PC-9 (cell line): ENCODE results near the gene CADPS2. TPM values are rescaled to one million over a fixed set of nuclear protein-coding genes. Genes with fewer than 3 reads are reported as not detected.

Experiments
- Bru-seq: library from RNA; stranded (reverse); fragments of 400-500 nt; gene quantifications from one replicate; lab custom pipeline; 2021; lab: Mats Ljungman, UMichigan
- BruChase-seq, 2 experiments: library from RNA; stranded (reverse); fragments of 400-500 nt; gene quantifications; one replicate each; lab custom pipeline; 2021; lab: Mats Ljungman, UMichigan
- BruUV-seq: library from RNA; stranded (reverse); fragments of 400-500 nt; replicated peaks from 2 replicates; lab custom pipeline; 2021; lab: Mats Ljungman, UMichigan
- CTCF ChIA-PET: fragments of 300-600 bp; sonication (Branson Sonifier 250); formaldehyde crosslinking; loops from one replicate; lab custom pipeline; 2022; ENCODE audit warnings: antibody characterized with exemption; lab: Charles Lee
- POLR2A ChIA-PET: fragments of 300-600 bp; sonication (Branson Sonifier 250); formaldehyde crosslinking; loops from one replicate; lab custom pipeline; 2022; ENCODE audit warnings: antibody characterized with exemption; ENCODE audit not compliant: unreplicated experiment; lab: Charles Lee
- DNase-seq, 2 experiments: peaks; one replicate each; pipeline versions ENCODE4 v3.0.0 to v3.0.0-alpha.2; 2015 to 2022; ENCODE audit warnings: mixed read lengths in 1 of 2
- H2AFZ ChIP-seq: fragments of 200-600 bp; sonication (generic); 2 replicates; pipeline ENCODE4 v1.8.1; 2017; ENCODE audit warnings: antibody characterized with exemption
- H3F3A ChIP-seq: fragments of 200-600 bp; sonication (generic); 2 replicates; pipeline ENCODE4 v1.8.1; 2017; ENCODE audit warnings: antibody characterized with exemption, mild to moderate bottlenecking, low read depth; ENCODE audit not compliant: insufficient read depth
- H3K27ac ChIP-seq: fragments of 200-600 bp; sonication (generic); 2 replicates; pipeline ENCODE4 v1.6.1; 2016; ENCODE audit warnings: mixed run types
- H3K27me3 ChIP-seq: fragments of 200-600 bp; sonication (generic); 2 replicates; pipeline ENCODE4 v1.6.1; 2016; ENCODE audit warnings: low read depth, mixed run types; ENCODE audit not compliant: insufficient read depth
- H3K36me3 ChIP-seq: fragments of 200-600 bp; sonication (generic); 2 replicates; pipeline ENCODE4 v1.6.1; 2016; ENCODE audit warnings: low read depth, mixed run types
- H3K4me1 ChIP-seq: fragments of 200-600 bp; sonication (generic); replicated peaks from 2 replicates; pipeline ENCODE4 v1.6.1; 2016; ENCODE audit warnings: mixed run types; ENCODE audit not compliant: insufficient read depth
- H3K4me2 ChIP-seq: fragments of 200-600 bp; sonication (generic); 2 replicates; pipeline ENCODE4 v1.6.1; 2017; ENCODE audit warnings: mixed run types
- H3K4me3 ChIP-seq: fragments of 200-600 bp; sonication (generic); 2 replicates; pipeline ENCODE4 v1.6.1; 2016; ENCODE audit warnings: mixed run types
- H3K79me2 ChIP-seq: fragments of 200-600 bp; sonication (generic); 2 replicates; pipeline ENCODE4 v1.6.1; 2017; ENCODE audit warnings: low read depth, mixed run types
- H3K9me2 ChIP-seq: fragments of 200-600 bp; sonication (generic); 2 replicates; pipeline ENCODE4 v1.8.1; 2017; ENCODE audit warnings: mild to moderate bottlenecking; ENCODE audit not compliant: insufficient read depth
- H3K9me3 ChIP-seq: fragments of 200-600 bp; sonication (generic); 2 replicates; pipeline ENCODE4 v1.8.1; 2016; ENCODE audit warnings: low read depth; ENCODE audit not compliant: insufficient read depth
- H4K20me1 ChIP-seq: fragments of 200-600 bp; sonication (generic); 2 replicates; pipeline ENCODE4 v1.8.1; 2017; ENCODE audit not compliant: insufficient read depth
- CTCF ChIP-seq: fragments of 200-600 bp; sonication (generic); conservative IDR thresholded peaks from 2 replicates; pipeline ENCODE4 v1.6.1; 2017; ENCODE audit warnings: mixed run types, antibody characterized with exemption, mild to moderate bottlenecking, moderate library complexity
- EZH2 ChIP-seq: fragments of 200-600 bp; sonication (generic); IDR thresholded peaks from 2 replicates; pipeline ENCODE4 v1.8.0; 2017; ENCODE audit warnings: antibody characterized with exemption, low read depth
- intact Hi-C: fragments of 100-400 bp; cut with micrococcal nuclease; formaldehyde crosslinking; loops from one replicate; pipeline ENCODE4 v1.10.0; 2022; ENCODE audit not compliant: unreplicated experiment
- long read RNA-seq: library from polyadenylated mRNA; stranded (forward); transcript quantifications from one replicate; pipeline ENCODE4 v2.0.0, GENCODE V29; 2022
- total RNA-seq: library from RNA; stranded (reverse); gene quantifications from 2 replicates; pipeline ENCODE4 v1.2.3, GENCODE V29; 2021

The CADPS2 gene
- 9.9 and 11.9 TPM in 2 replicates for total RNA-seq
- Bru-seq, nascent RNA, result percentile 60 among the genes with signal in this experiment
- BruChase-seq, experiment 1, labeled RNA remaining after a 2-hour chase, result percentile 48 among the genes with signal in this experiment
- BruChase-seq, experiment 2, labeled RNA remaining after a 6-hour chase, result percentile 45 among the genes with signal in this experiment
- long read RNA-seq, partial matches to known transcripts, result 2 of 26 reads
- long read RNA-seq, other reads (novel, unspliced or antisense), result 23 of 26 reads

GRCh38 chr7:122886357-122887081, at the start of gene CADPS2:
TSS of gene CADPS2 (minus strand) at chr7:122886460. CDS start at chr7:122886337, 123 bp downstream.
- Histone ChIP-seq H2AFZ (peak within 1 kb of the TSS; percentile 98), H3K4me3 (peak within 1 kb of the TSS; percentile 92), H3K9me2 (no peaks in the 10 kb centered on the region), H3K27me3 (no peaks in the 10 kb centered on the region), H3K79me2 (no peaks in the 10 kb centered on the region), H3K4me2 (peak within 1 kb of the TSS; percentile 100), H3K4me1 (peaks cover 19% of the 10 kb centered on the region), H3K36me3 (no peaks in the 10 kb centered on the region), H4K20me1 (no peaks in the 10 kb centered on the region), H3K9me3 (no peaks in the 10 kb centered on the region), H3F3A (peaks cover 6% of the 10 kb centered on the region), H3K27ac (peak within 1 kb of the TSS; percentile 51)
- no peak for TF ChIP-seq EZH2
- no peak for TF ChIP-seq CTCF
- CTCF ChIA-PET, result interaction anchor here (0.5 to 0.7 kb wide), 3 partner anchors 83 to 878 kb away, joined by 5 to 11 read pairs (median 6); no protein-coding TSS in a partner anchor
- intact Hi-C loops, result loop anchor here (2.0 to 10.0 kb wide), 7 partner anchors 52 to 662 kb away; no protein-coding TSS in a partner anchor
- DNase-seq, result peak; percentile 77 to 92
- no TSS peak for BruUV-seq
- POLR2A ChIA-PET, result no interaction called here

GRCh38 chr7:122935620-122936019, 49.4 kb upstream of the CADPS2 start:
- no peaks in the 10 kb centered on the region for H3K27me3 ChIP-seq
- H4K20me1 ChIP-seq, result no peaks in the 10 kb centered on the region
- H3K4me1 ChIP-seq, result no peaks in the 10 kb centered on the region
- H3K4me3 ChIP-seq, result no peak overlapping the region
- no TSS peak for BruUV-seq
- H3K9me2 ChIP-seq, result no peaks in the 10 kb centered on the region; the same call in 1 of the 2 replicates
- H3K9me3 ChIP-seq, result no peaks in the 10 kb centered on the region
- TF ChIP-seq CTCF, result no peak
- TF ChIP-seq EZH2, result no peak
- H3K27ac ChIP-seq, result no peak overlapping the region
- intact Hi-C loops, result no loop called here
- H3K4me2 ChIP-seq, result no peak overlapping the region
- no peak for DNase-seq
- ChIA-PET POLR2A (no interaction called here), CTCF (no interaction called here)
- H3F3A ChIP-seq, result no peaks in the 10 kb centered on the region
- H3K79me2 ChIP-seq, result no peaks in the 10 kb centered on the region
- H3K36me3 ChIP-seq, result no peaks in the 10 kb centered on the region
- H2AFZ ChIP-seq, result no peak overlapping the region

GRCh38 chr7:122919643-122920181, 33.5 kb upstream of the CADPS2 start:
- no peaks in the 10 kb centered on the region for H3K9me2 ChIP-seq
- no peaks in the 10 kb centered on the region for H3K79me2 ChIP-seq
- no peaks in the 10 kb centered on the region for H3K9me3 ChIP-seq
- H4K20me1 ChIP-seq, result no peaks in the 10 kb centered on the region
- H3K4me1 ChIP-seq, result peaks cover 30% of the 10 kb centered on the region
- H3K4me2 ChIP-seq, result peak overlapping the region; percentile 67
- no peaks in the 10 kb centered on the region for H3K36me3 ChIP-seq
- H3K4me3 ChIP-seq, result peak overlapping the region; percentile 22; the same call in 1 of the 2 replicates
- H2AFZ ChIP-seq, result no peak overlapping the region
- peaks cover 20% of the 10 kb centered on the region; the same call in 1 of the 2 replicates for H3F3A ChIP-seq
- ChIA-PET CTCF (no interaction called here), POLR2A (interaction anchor here (0.6 kb wide), 2 partner anchors 32 to 926 kb away, joined by 5 to 13 read pairs; no protein-coding TSS in a partner anchor)
- peak in 1 of 2 experiments; percentile 90 for DNase-seq
- intact Hi-C loops, result no loop called here
- peak overlapping the region; percentile 64 for H3K27ac ChIP-seq
- no peak for TF ChIP-seq EZH2
- TF ChIP-seq CTCF, result no peak
- H3K27me3 ChIP-seq, result no peaks in the 10 kb centered on the region
- BruUV-seq, result no TSS peak
